ENCODE results near the gene APIP.

- no peak for TF ChIP-seq CTCF (IDR thresholded peaks at IDR 0.05)
- no peak for TF ChIP-seq POLR2A (IDR thresholded peaks at IDR 0.05)
Measured at GRCh38 chr11:34836958-34837856, 79.0 kb downstream of the APIP start.
